ENCODE results near the gene ASB6. TPM values are rescaled to one million over a fixed set of nuclear protein-coding genes. Genes with fewer than 3 reads are reported as not detected.

Gene ASB6
- total and polyA plus RNA-seq, 2 experiments from 2014 or later: 22.9 to 24.1 TPM

DNA sequence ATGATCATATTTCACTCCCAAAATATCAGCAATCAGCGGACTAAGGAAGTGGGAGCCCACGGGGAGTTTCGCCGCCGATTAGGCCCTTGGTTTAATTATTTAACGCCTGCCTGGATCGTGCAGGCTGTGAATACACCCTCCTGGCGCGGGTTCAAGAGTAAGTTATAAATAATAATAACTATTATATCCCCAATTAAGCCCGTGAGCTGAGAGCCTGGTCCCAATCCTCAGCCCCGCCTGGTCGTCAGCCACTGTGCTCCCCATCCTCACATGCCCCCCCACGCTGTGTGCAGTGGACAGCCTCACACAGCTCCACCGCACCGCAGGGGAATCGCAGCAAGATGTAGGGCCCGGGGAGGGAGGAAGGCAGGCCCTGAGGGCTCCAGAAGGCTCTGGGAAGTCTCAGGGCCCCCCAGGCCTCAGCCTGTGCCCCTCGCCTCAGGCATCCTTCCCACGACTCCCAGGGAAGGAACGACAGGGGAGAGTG lies 12.6 kb upstream of the ASB6 start:
- Histone ChIP-seq H3K79me2 (ENCODE audit: insufficient read depth) (no peaks in the 10 kb centered on the region), H3K4me1 (ENCODE audit: insufficient read depth) (peaks cover 13% of the 10 kb centered on the region), H3K4me2 (ENCODE audit: unreplicated experiment) (no peak overlapping the region), H3K36me3 (ENCODE audit: low read depth) (no peaks in the 10 kb centered on the region), H3F3A (ENCODE audit: insufficient read depth) (peaks cover 12% of the 10 kb centered on the region), H3K27me3 (replicated peaks; ENCODE audit: insufficient read depth) (no peaks in the 10 kb centered on the region), H3K9ac (no peak overlapping the region), H2AFZ (no peak overlapping the region), H3K9me2 (ENCODE audit: insufficient read depth) (no peaks in the 10 kb centered on the region), H4K20me1 (ENCODE audit: insufficient read depth) (no peaks in the 10 kb centered on the region), H3K27ac (no peak overlapping the region), H3K9me3 (ENCODE audit: low read depth) (no peaks in the 10 kb centered on the region), H3K4me3 (no peak overlapping the region)
- in situ Hi-C loops (cut with MboI): no loop called here
- 68 to 70% methylated on average over 20 of the region's 20 CpGs for WGBS, 2 experiments (ENCODE audit: low coverage in 1 of 2, low lambda C conversion rate in 2 of 2, missing lambda C conversion rate in 2 of 2)
- TF ChIP-seq EZH2phosphoT487 (IDR thresholded peaks at IDR 0.05; ENCODE audit: insufficient read depth, low read depth) (no peak), EZH2 (IDR thresholded peaks at IDR 0.05; ENCODE audit: insufficient read depth, poor library complexity, severe bottlenecking) (no peak)
- DNase-seq: no peak

DNA sequence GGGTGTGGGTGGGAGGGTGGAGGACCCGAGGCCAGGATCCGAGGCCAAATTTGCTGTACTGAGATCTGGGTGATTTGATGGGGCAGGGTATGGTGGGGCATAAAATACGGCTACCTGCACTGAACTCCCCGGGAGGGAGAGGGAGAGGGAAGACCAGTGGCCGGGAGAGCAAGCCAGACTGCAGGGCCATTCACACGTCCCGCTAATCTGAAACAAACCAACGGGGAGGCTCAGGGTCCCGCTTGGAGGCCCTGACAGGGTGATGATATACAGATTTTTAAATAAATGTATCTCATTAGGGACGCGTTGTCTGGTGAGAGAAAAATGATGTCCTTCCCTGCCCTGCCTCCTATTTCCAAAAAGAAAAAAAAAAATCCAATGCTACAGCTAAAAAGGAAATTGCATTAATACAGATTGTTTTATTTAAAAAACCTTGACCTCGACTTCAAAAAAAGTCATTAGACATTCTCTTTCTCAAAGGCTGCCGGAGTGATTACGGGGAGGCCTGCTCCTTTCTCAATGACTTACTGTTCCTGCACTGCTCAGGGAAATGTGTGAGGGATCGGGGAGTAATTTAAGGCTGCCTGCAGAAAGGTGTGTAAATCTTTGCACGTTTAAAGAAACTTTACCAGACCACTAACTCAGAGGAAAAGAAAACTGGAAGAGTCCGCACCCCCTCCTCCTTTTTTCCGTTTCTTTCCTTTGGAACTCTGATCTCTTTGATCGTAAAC lies 12.0 kb upstream of the ASB6 start:
- H3K27ac ChIP-seq: no peak overlapping the region
- DNase-seq: no peak
- H3K79me2 ChIP-seq (ENCODE audit: insufficient read depth): no peaks in the 10 kb centered on the region
- H2AFZ ChIP-seq: no peak overlapping the region
- no peak overlapping the region for H3K4me2 ChIP-seq (ENCODE audit: unreplicated experiment)
- no peak for TF ChIP-seq EZH2 (IDR thresholded peaks at IDR 0.05; ENCODE audit: insufficient read depth, poor library complexity, severe bottlenecking)
- no peak for TF ChIP-seq EZH2phosphoT487 (IDR thresholded peaks at IDR 0.05; ENCODE audit: insufficient read depth, low read depth)
- peaks cover 12% of the 10 kb centered on the region for H3F3A ChIP-seq (ENCODE audit: insufficient read depth)
- H3K9me3 ChIP-seq (ENCODE audit: low read depth): no peaks in the 10 kb centered on the region
- H3K4me1 ChIP-seq (ENCODE audit: insufficient read depth): peaks cover 13% of the 10 kb centered on the region
- no peak overlapping the region for H3K9ac ChIP-seq
- no peaks in the 10 kb centered on the region for H3K36me3 ChIP-seq (ENCODE audit: low read depth)
- H3K4me3 ChIP-seq: no peak overlapping the region
- H3K27me3 ChIP-seq (replicated peaks; ENCODE audit: insufficient read depth): no peaks in the 10 kb centered on the region
- no peaks in the 10 kb centered on the region for H4K20me1 ChIP-seq (ENCODE audit: insufficient read depth)
- 79 to 81% methylated on average over 15 to 19 of the region's 19 CpGs for WGBS, 2 experiments (ENCODE audit: low coverage in 1 of 2, low lambda C conversion rate in 2 of 2, missing lambda C conversion rate in 2 of 2)
- in situ Hi-C loops (cut with MboI): no loop called here
- no peaks in the 10 kb centered on the region for H3K9me2 ChIP-seq (ENCODE audit: insufficient read depth)

DNA sequence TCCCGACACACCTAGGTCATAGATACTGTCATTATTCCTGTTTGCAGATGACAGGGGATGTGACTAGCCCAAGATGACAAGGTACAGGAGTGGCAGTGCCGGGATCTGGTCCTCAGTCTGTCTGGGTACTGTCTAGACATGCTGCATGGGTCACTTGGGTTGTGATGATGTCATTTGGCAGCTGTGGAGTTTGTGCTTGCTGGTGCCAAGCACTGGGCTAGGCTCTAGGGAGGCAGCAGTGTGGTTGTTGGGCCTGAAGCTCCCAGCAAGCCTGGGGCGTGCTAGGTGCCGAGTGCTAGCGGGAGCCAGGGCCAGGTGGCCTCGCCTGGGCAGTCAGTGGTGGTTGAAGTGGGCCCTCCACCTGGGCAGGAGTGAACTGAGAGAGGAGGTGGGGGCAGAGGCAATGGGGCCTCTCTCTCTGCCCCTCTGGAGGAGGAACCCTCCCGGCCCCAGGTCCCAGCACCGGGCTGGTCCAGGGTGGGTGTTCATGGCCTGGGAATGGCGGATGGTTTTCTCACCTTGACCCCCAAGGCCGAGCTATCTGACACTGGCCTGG lies 8.8 kb upstream of the ASB6 start:
- H3K27ac ChIP-seq: no peak overlapping the region
- no peaks in the 10 kb centered on the region for H3K79me2 ChIP-seq (ENCODE audit: insufficient read depth)
- no peak overlapping the region for H3K4me2 ChIP-seq (ENCODE audit: unreplicated experiment)
- H3F3A ChIP-seq (ENCODE audit: insufficient read depth): no peaks in the 10 kb centered on the region
- 85 to 86% methylated on average over 8 to 10 of the region's 10 CpGs for WGBS, 2 experiments (ENCODE audit: low coverage in 1 of 2, low lambda C conversion rate in 2 of 2, missing lambda C conversion rate in 2 of 2)
- H3K27me3 ChIP-seq (replicated peaks; ENCODE audit: insufficient read depth): no peaks in the 10 kb centered on the region
- H2AFZ ChIP-seq: no peak overlapping the region
- TF ChIP-seq EZH2 (IDR thresholded peaks at IDR 0.05; ENCODE audit: insufficient read depth, poor library complexity, severe bottlenecking) (no peak), EZH2phosphoT487 (IDR thresholded peaks at IDR 0.05; ENCODE audit: insufficient read depth, low read depth) (no peak)
- H3K9me2 ChIP-seq (ENCODE audit: insufficient read depth): no peaks in the 10 kb centered on the region
- no peaks in the 10 kb centered on the region for H3K36me3 ChIP-seq (ENCODE audit: low read depth)
- no peak overlapping the region for H3K4me3 ChIP-seq
- no peak overlapping the region for H3K9ac ChIP-seq
- H3K9me3 ChIP-seq (ENCODE audit: low read depth): no peaks in the 10 kb centered on the region
- in situ Hi-C loops (cut with MboI): no loop called here
- peak; percentile 36 for DNase-seq
- H3K4me1 ChIP-seq (ENCODE audit: insufficient read depth): peaks cover 4% of the 10 kb centered on the region; the same call in 1 of the 2 replicates
- no peaks in the 10 kb centered on the region for H4K20me1 ChIP-seq (ENCODE audit: insufficient read depth)

DNA sequence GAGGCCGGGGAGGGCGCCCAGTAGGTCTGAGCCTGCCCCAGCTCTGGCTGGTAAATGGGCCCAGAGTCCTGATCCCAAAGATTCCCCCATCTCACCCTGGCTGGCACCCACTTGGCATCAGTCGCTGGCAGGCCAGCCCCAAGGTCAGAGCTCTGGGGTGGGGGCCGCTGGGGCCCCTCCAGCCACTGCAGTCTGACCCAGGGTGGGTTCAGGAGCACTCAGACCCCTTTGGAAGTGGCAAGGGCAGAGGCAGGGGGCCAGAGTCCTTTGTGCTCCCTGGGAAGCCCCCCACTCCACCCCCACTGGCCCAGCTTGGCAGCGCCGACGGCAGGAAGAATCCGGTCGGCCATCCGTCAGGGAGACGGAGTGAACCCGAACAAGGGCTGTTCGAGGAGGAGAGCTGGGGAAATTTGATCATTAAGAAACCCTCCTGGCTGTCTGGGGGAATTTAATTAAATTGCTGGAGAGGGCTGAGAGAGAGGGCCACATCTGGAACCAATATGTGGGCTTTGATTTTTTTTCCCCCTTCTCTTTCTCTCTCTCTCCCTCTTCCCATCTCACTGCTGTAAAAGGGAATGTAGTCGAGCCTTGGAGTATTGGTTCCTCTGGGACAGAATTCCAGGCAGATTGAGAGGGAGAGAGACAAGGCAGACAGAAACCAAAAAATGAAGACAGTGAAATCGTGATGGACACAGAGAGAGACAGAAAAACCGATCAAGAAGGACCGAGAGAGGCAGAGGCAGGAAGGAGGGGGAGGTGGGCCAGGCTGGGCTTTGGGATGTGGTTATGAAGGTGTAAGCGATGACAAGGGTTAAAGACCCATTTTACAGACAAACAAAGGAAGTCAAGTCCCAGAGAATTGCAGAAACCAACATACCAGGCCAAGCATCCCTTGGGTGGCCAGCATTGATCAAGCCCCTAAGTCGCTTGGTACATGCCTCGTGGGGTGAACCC lies 8.1 kb upstream of the ASB6 start:
- Histone ChIP-seq H3K79me2 (ENCODE audit: insufficient read depth) (no peaks in the 10 kb centered on the region), H4K20me1 (ENCODE audit: insufficient read depth) (no peaks in the 10 kb centered on the region), H3K4me2 (ENCODE audit: unreplicated experiment) (no peak overlapping the region), H3K9me3 (ENCODE audit: low read depth) (no peaks in the 10 kb centered on the region), H3K9ac (no peak overlapping the region), H3K9me2 (ENCODE audit: insufficient read depth) (no peaks in the 10 kb centered on the region), H3F3A (ENCODE audit: insufficient read depth) (no peaks in the 10 kb centered on the region), H3K4me3 (no peak overlapping the region), H3K4me1 (ENCODE audit: insufficient read depth) (peaks cover 4% of the 10 kb centered on the region; the same call in 1 of the 2 replicates), H3K27me3 (replicated peaks; ENCODE audit: insufficient read depth) (no peaks in the 10 kb centered on the region), H2AFZ (no peak overlapping the region), H3K27ac (no peak overlapping the region), H3K36me3 (ENCODE audit: low read depth) (no peaks in the 10 kb centered on the region)
- TF ChIP-seq EZH2 (IDR thresholded peaks at IDR 0.05; ENCODE audit: insufficient read depth, poor library complexity, severe bottlenecking): no peak
- TF ChIP-seq EZH2phosphoT487 (IDR thresholded peaks at IDR 0.05; ENCODE audit: insufficient read depth, low read depth): no peak
- no peak for DNase-seq
- 59% methylated on average over 19 to 20 of the region's 20 CpGs for WGBS, 2 experiments (ENCODE audit: low coverage in 1 of 2, low lambda C conversion rate in 2 of 2, missing lambda C conversion rate in 2 of 2)
- in situ Hi-C loops (cut with MboI): no loop called here
